Motor neuron (in vitro differentiated cells): Measurements from ENCODE around the gene SERINC3. TPM values are rescaled to one million over a fixed set of nuclear protein-coding genes. Genes with fewer than 3 reads are reported as not detected.

Experiments used
- ATAC-seq, 8 experiments: fragments of 200-7000 bp; cut with Tn5 transposase; replicated peaks in 6 of 8; 2 replicates each; pipeline ENCODE4 v1.8.0; 2021; ENCODE audit warnings: mild to moderate bottlenecking in 8 of 8, moderate library complexity in 8 of 8
- H3K27ac ChIP-seq, 2 donors: fragments of 250-450 bp; sonication (Bioruptor Pico); 2 replicates each; pipeline ENCODE4 v1.9.0; 2021; ENCODE audit warnings: antibody characterized with exemption in 2 of 2, mild to moderate bottlenecking in 2 of 2, moderate library complexity in 1 of 2
- H3K4me1 ChIP-seq, 2 donors: fragments of 250-450 bp; sonication (Bioruptor Pico); replicated peaks in 1 of 2; 2 replicates each; pipeline ENCODE4 v1.6.1; 2021; ENCODE audit warnings: antibody characterized with exemption in 2 of 2, mild to moderate bottlenecking in 2 of 2, moderate library complexity in 1 of 2
- H3K4me3 ChIP-seq, 5 donors: fragments of 250-450 bp; sonication (Bioruptor Pico); 2 replicates each; pipeline ENCODE4 v1.9.0; 2021; ENCODE audit warnings: antibody characterized with exemption in 5 of 5, mild to moderate bottlenecking in 5 of 5, moderate library complexity in 4 of 5
- WGBS, 10 experiments: fragments of 450-650 bp; shearing (Covaris generic); methylation state at CpG; one replicate each; pipeline ENCODE4 v1.0.0; 2022; 5-methylcytosine and 5-hydroxymethylcytosine counted together
- in situ Hi-C, 9 experiments: fragments of 400-800 bp; cut with MboI; loops; one replicate each; pipeline ENCODE4 v1.15.0; 2021; ENCODE audit warnings: low sequenced_read_pairs in 9 of 9, low pct_unique_long_range_greater_than_20kb in 2 of 9; ENCODE audit not compliant: unreplicated experiment in 9 of 9
- total RNA-seq, 8 experiments: library from RNA; unstranded; fragments of 300-600 nt; gene quantifications; 2 replicates each; pipeline versions ENCODE4 v1.2.3 to v1.2.4, GENCODE V29; 2022

Gene SERINC3
- total RNA-seq, 8 experiments from 2014 or later = 39.3 to 108 (median 61.1) TPM

GRCh38 chr20:44500221-44500620 is 21.6 kb downstream of the SERINC3 start:
- Histone ChIP-seq H3K4me3 (no peak overlapping the region), H3K27ac (no peak overlapping the region), H3K4me1 (no peaks in the 10 kb centered on the region)
- 80 to 100% (median 98%) methylated on average over 1 to 3 of the region's 3 CpGs; no CpG with 5 or more reads in 4 of the 10 experiments for WGBS, 10 experiments
- ATAC-seq = no peak
- in situ Hi-C loops = loop anchor here in 1 of 9 experiments (25.0 kb wide), 1 partner anchor 112 kb away; no protein-coding TSS in a partner anchor

- in situ Hi-C loops = loop anchor here in 2 of 9 experiments (25.0 kb wide), 1 partner anchor 115 kb away; no protein-coding TSS in a partner anchor
- Histone ChIP-seq H3K4me3 (no peak overlapping the region), H3K4me1 (no peaks in the 10 kb centered on the region), H3K27ac (no peak overlapping the region)
- ATAC-seq = no peak
- 46 to 100% (median 85%) methylated on average over 1 to 3 of the region's 3 CpGs; no CpG with 5 or more reads in 2 of the 10 experiments for WGBS, 10 experiments
These were observed 24.1 kb downstream of the SERINC3 start for GRCh38 chr20:44497761-44498160.

- 0 to 79% (median 75%) methylated on average over 1 to 3 of the region's 3 CpGs; no CpG with 5 or more reads in 5 of the 10 experiments for WGBS, 10 experiments
- peak; percentile 22 to 81 (median 55) for ATAC-seq
- Histone ChIP-seq H3K4me1 (no peaks in the 10 kb centered on the region), H3K27ac (no peak overlapping the region), H3K4me3 (no peak overlapping the region)
- in situ Hi-C loops = loop anchor here in 2 of 9 experiments (25.0 kb wide), 1 partner anchor 115 kb away; no protein-coding TSS in a partner anchor
These were observed 24.9 kb downstream of the SERINC3 start for GRCh38 chr20:44496976-44497375.

GRCh38 chr20:44495802-44496481 is 25.9 kb downstream of the SERINC3 start:
- 44 to 100% (median 100%) methylated on average over 1 to 3 of the region's 3 CpGs; no CpG with 5 or more reads in 3 of the 10 experiments for WGBS, 10 experiments
- Histone ChIP-seq H3K4me3 (no peak overlapping the region), H3K4me1 (no peaks in the 10 kb centered on the region), H3K27ac (no peak overlapping the region)
- in situ Hi-C loops = loop anchor here in 2 of 9 experiments (25.0 kb wide), 1 partner anchor 116 kb away; no protein-coding TSS in a partner anchor
- peak in 5 of 8 experiments; percentile 12 to 70 (median 36) for ATAC-seq

GRCh38 chr20:44495257-44495656 is 26.6 kb downstream of the SERINC3 start:
- in situ Hi-C loops = loop anchor here in 2 of 9 experiments (25.0 kb wide), 1 partner anchor 117 kb away; no protein-coding TSS in a partner anchor
- H3K4me1 ChIP-seq = no peaks in the 10 kb centered on the region
- H3K27ac ChIP-seq = no peak overlapping the region
- WGBS, 10 experiments = 55 to 100% (median 86%) methylated on average over 1 of the region's 1 CpG; no CpG with 5 or more reads in 5 of the 10 experiments
- ATAC-seq = peak in 1 of 8 experiments; percentile 4
- H3K4me3 ChIP-seq = no peak overlapping the region

- in situ Hi-C loops = loop anchor here in 2 of 9 experiments (25.0 kb wide), 1 partner anchor 118 kb away; no protein-coding TSS in a partner anchor
- peak in 3 of 8 experiments; percentile 69 to 96 (median 70) for ATAC-seq
These were observed 27.2 kb downstream of the SERINC3 start for GRCh38 chr20:44494681-44495080.

GRCh38 chr20:44494266-44494665 is 27.6 kb downstream of the SERINC3 start:
- Histone ChIP-seq H3K27ac (no peak overlapping the region), H3K4me1 (no peaks in the 10 kb centered on the region), H3K4me3 (no peak overlapping the region)
- in situ Hi-C loops = loop anchor here in 2 of 9 experiments (25.0 kb wide), 1 partner anchor 118 kb away; no protein-coding TSS in a partner anchor
- 100% methylated on average over 1 of the region's 1 CpG; no CpG with 5 or more reads in 6 of the 10 experiments for WGBS, 10 experiments
- ATAC-seq = no peak

More at GRCh38 chr20:44494681-44495080, 27.2 kb downstream of the SERINC3 start:
- Histone ChIP-seq H3K27ac (no peak overlapping the region), H3K4me1 (no peaks in the 10 kb centered on the region), H3K4me3 (no peak overlapping the region)
- 10 to 100% (median 74%) methylated on average over 1 to 3 of the region's 3 CpGs; no CpG with 5 or more reads in 4 of the 10 experiments for WGBS, 10 experiments

- in situ Hi-C loops = loop anchor here in 2 of 9 experiments (25.0 kb wide), 1 partner anchor 120 kb away; no protein-coding TSS in a partner anchor
- 0 to 90% (median 53%) methylated on average over 1 to 5 of the region's 5 CpGs; no CpG with 5 or more reads in 3 of the 10 experiments for WGBS, 10 experiments
- no peak overlapping the region for H3K4me3 ChIP-seq
- peak in 2 of 8 experiments; percentile 44 to 49 for ATAC-seq
- H3K27ac ChIP-seq = no peak overlapping the region
- H3K4me1 ChIP-seq = no peaks in the 10 kb centered on the region
These were observed 30.1 kb downstream of the SERINC3 start for GRCh38 chr20:44491635-44492395.

- in situ Hi-C loops = loop anchor here in 2 of 9 experiments (25.0 kb wide), 1 partner anchor 122 kb away; no protein-coding TSS in a partner anchor
- no peak overlapping the region for H3K4me3 ChIP-seq
- no peaks in the 10 kb centered on the region for H3K4me1 ChIP-seq
These were observed 31.9 kb downstream of the SERINC3 start for GRCh38 chr20:44489931-44490330.

GRCh38 chr20:44489223-44489622 is 32.6 kb downstream of the SERINC3 start:
- Histone ChIP-seq H3K27ac (no peak overlapping the region), H3K4me1 (no peaks in the 10 kb centered on the region), H3K4me3 (no peak overlapping the region)
- ATAC-seq = no peak
- WGBS, 10 experiments = 79 to 100% (median 84%) methylated on average over 1 to 7 of the region's 9 CpGs; no CpG with 5 or more reads in 2 of the 10 experiments
- in situ Hi-C loops = loop anchor here in 2 of 9 experiments (25.0 kb wide), 1 partner anchor 123 kb away; no protein-coding TSS in a partner anchor

More at GRCh38 chr20:44489931-44490330, 31.9 kb downstream of the SERINC3 start:
- ATAC-seq = no peak
- H3K27ac ChIP-seq = no peak overlapping the region
- WGBS, 10 experiments = 80 to 100% (median 87%) methylated on average over 1 to 3 of the region's 3 CpGs; no CpG with 5 or more reads in 5 of the 10 experiments

- Histone ChIP-seq H3K4me3 (no peak overlapping the region), H3K4me1 (no peaks in the 10 kb centered on the region), H3K27ac (no peak overlapping the region)
- in situ Hi-C loops = loop anchor here in 2 of 9 experiments (25.0 kb wide), 1 partner anchor 124 kb away; no protein-coding TSS in a partner anchor
- no peak for ATAC-seq
- WGBS, 10 experiments = 67 to 100% (median 88%) methylated on average over 1 to 4 of the region's 5 CpGs; no CpG with 5 or more reads in 3 of the 10 experiments
These were observed 33.3 kb downstream of the SERINC3 start for GRCh38 chr20:44488551-44488950.

- WGBS, 10 experiments = 20 to 100% (median 57%) methylated on average over 1 to 2 of the region's 2 CpGs; no CpG with 5 or more reads in 1 of the 10 experiments
- in situ Hi-C loops = loop anchor here in 2 of 9 experiments (25.0 kb wide), 1 partner anchor 126 kb away; no protein-coding TSS in a partner anchor
- ATAC-seq = no peak
These were observed 36.1 kb downstream of the SERINC3 start for GRCh38 chr20:44485830-44486198.

More at GRCh38 chr20:44485830-44486198, 36.1 kb downstream of the SERINC3 start:
- Histone ChIP-seq H3K4me1 (no peaks in the 10 kb centered on the region), H3K27ac (no peak overlapping the region), H3K4me3 (no peak overlapping the region)
